Upper lobe of right lung (tissue), 1 donor: ENCODE measurements around the gene ANGPTL8. TPM values are rescaled to one million over a fixed set of nuclear protein-coding genes. Genes with fewer than 3 reads are reported as not detected.

Experiments used
- ATAC-seq: fragments of 200-7000 bp; cut with Tn5 transposase; one replicate; pipeline ENCODE4 v1.9.1; 2020; ENCODE audit warnings: mild to moderate bottlenecking, moderate library complexity
- DNase-seq: peaks from one replicate; pipeline ENCODE4 v3.0.0-alpha.2; 2020
- H3K27ac ChIP-seq: fragments of 200-600 bp; one replicate; pipeline ENCODE4 v1.8.0; 2022
- H3K27me3 ChIP-seq: fragments of 200-600 bp; one replicate; pipeline ENCODE4 v1.8.0; 2022; ENCODE audit warnings: mild to moderate bottlenecking
- H3K36me3 ChIP-seq: fragments of 200-600 bp; one replicate; pipeline ENCODE4 v1.8.0; 2022
- H3K4me1 ChIP-seq: fragments of 200-600 bp; one replicate; pipeline ENCODE4 v1.8.0; 2022
- H3K4me3 ChIP-seq: fragments of 200-600 bp; one replicate; pipeline ENCODE4 v1.8.0; 2022; ENCODE audit warnings: mild to moderate bottlenecking
- H3K9me3 ChIP-seq: fragments of 200-600 bp; one replicate; pipeline ENCODE4 v1.8.0; 2022
- intact Hi-C: fragments of 100-400 bp; cut with DNase I; formaldehyde crosslinking; loops from one replicate; pipeline ENCODE4 v1.11.0; 2022
- total RNA-seq: library from RNA; stranded (reverse); fragmentation: NEBNext Ultra II Directional; extraction: Animal tissue kit (Norgen Biotek cat#: 25700); gene quantifications from one replicate; pipeline ENCODE4 v1.2.1, GENCODE V29; 2021
- TF ChIP-seq, protein P1 (sequence below): fragments of 200-600 bp; IDR thresholded peaks from one replicate; pipeline ENCODE4 v1.8.0; 2022; ENCODE audit warnings: antibody characterized with exemption
- donor health status: DM: no; HTN: yes; CAD: no; lungs with severe emphysema.

The ANGPTL8 gene
- total RNA-seq, 1 donor from 2014 or later = not detected

DNA sequence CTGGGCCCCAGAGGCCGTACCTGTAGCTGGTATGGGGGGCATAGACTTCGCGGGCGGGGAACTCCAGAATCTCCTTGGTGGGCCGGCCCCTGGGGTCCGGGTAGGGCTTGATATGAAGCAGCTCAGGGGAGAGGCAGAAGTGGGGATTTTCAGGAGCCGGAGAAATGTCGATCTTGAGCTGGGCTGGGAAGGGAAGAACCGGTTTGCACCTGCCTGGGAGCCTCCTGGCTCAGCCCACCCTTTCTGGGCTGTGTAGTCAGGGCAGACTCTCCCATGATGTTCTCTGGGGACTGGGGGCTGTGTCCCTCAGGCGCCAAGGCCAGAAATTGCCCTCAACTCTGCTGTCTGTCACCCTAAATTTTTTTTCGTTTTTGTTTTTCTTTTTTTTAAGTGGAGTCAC is 2.6 kb downstream of the ANGPTL8 start:
- Histone ChIP-seq H3K27me3 (no peaks in the 10 kb centered on the region), H3K9me3 (no peaks in the 10 kb centered on the region), H3K4me1 (peaks cover 8% of the 10 kb centered on the region), H3K27ac (peak overlapping the region; percentile 26), H3K4me3 (no peak overlapping the region), H3K36me3 (peaks cover 52% of the 10 kb centered on the region)
- ATAC-seq (no peak), DNase-seq (no peak)
- intact Hi-C loops = no loop called here
- TF ChIP-seq, protein P1, sequence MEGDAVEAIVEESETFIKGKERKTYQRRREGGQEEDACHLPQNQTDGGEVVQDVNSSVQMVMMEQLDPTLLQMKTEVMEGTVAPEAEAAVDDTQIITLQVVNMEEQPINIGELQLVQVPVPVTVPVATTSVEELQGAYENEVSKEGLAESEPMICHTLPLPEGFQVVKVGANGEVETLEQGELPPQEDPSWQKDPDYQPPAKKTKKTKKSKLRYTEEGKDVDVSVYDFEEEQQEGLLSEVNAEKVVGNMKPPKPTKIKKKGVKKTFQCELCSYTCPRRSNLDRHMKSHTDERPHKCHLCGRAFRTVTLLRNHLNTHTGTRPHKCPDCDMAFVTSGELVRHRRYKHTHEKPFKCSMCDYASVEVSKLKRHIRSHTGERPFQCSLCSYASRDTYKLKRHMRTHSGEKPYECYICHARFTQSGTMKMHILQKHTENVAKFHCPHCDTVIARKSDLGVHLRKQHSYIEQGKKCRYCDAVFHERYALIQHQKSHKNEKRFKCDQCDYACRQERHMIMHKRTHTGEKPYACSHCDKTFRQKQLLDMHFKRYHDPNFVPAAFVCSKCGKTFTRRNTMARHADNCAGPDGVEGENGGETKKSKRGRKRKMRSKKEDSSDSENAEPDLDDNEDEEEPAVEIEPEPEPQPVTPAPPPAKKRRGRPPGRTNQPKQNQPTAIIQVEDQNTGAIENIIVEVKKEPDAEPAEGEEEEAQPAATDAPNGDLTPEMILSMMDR = no peak

DNA sequence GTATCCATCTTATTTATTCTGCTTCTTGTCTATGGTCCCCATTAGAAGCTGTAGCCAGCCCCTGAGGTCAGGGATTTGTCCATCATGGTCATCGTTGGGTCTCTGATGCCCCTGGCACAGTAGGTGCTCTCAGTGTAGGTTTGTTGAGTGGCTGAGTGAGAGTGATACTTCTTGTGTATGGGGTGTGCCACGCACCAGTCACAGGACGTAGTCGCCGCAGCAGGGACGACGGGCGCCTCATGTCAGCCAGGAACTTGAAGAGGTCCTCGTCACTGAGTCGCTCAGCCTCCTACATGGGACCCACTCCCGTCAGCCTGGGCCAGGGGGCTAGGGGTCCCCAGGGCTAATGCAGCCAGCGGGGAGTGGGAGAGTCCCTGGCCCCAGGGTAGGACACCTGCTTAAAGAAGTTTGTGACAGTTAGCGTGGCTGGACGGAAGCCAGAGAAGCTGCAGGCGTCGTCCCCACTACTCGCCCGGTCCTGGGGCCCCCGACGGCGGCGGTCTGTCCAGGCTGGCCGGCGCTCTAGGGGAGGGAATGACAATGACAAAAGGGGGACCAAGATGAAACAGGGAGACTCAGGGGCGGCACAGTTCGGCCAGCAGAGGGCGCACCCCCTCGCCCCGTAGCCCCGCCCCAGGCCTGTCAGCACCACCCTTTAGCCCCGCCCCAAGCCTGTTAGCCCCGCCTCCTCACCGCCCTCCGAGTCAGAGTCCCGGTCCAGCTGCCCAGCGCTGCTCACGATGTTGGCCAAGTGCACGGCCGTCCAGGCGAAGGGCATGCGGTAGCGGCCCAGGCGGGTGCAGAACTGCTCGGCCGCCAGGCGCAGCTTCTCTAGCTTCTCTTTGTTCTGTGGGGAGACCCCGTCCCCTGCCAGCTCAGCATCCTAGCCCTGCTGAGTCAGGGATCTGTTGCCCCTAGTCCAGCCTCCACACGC is 3.7 kb downstream of the ANGPTL8 start:
- Histone ChIP-seq H3K27ac (peak overlapping the region; percentile 68), H3K27me3 (no peaks in the 10 kb centered on the region), H3K9me3 (no peaks in the 10 kb centered on the region), H3K36me3 (peaks cover 57% of the 10 kb centered on the region), H3K4me3 (no peak overlapping the region), H3K4me1 (peaks cover 17% of the 10 kb centered on the region)
- intact Hi-C loops = no loop called here
- TF ChIP-seq, protein P1 = peak; percentile 87
- ATAC-seq = peak; percentile 97
- DNase-seq = peak; percentile 96

DNA sequence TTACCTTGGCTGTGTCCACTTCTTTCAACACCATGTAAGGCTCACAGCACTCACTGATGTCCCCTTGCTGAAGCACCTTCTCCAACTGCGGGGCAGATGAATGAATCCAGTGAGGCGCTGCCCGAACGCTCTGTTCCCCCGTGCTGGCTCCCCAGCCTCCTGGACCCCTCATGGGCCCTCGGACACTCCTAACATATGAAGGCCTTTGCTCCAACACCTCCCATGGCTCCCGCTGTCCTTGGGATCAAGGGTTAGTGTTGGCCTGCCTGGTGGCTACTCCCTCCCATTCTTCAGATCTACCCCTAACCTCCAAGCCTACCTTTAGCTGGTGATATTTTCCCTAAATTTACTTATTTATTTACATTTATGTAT is 4.4 kb downstream of the ANGPTL8 start:
- Histone ChIP-seq H3K4me3 (no peak overlapping the region), H3K4me1 (peaks cover 19% of the 10 kb centered on the region), H3K27me3 (no peaks in the 10 kb centered on the region), H3K36me3 (peaks cover 60% of the 10 kb centered on the region), H3K9me3 (no peaks in the 10 kb centered on the region), H3K27ac (peak overlapping the region; percentile 39)
- intact Hi-C loops = no loop called here
- no peak for DNase-seq
- no peak for ATAC-seq
- TF ChIP-seq, protein P1 = no peak

DNA sequence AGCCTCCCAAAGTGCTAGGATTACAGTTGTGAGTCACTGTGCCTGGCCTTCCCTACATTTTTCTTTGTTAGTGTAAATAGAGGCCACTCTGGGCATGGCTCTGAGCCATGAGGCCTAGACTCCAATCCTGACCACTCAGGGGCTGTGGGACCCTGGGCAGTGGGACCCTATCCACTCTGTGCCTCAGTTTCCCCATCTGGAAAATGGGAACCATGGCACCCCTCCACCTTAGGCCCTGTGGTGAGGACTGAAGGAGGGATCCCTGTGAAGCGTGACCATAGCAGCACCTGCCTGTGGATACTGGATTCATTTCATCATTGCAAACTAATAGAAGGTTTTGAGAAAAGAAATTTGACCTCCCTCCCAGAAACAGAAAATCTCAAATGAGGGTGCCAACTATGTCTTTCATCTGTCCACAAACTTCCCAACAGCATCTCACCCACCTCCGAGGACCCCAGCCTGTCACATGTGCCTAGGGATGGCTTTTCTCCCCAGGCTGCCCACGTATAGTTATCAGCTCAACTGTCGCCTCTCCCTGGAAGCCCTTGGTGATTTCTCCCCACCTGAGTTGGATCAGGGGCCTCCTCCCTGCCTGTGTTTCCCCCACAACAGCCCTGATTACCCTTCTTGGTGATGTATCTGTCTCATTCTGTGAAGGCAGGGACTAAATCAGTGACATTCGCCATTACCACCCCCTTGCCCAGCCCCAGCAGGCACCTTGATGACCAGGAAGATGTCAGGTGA is 5.6 kb downstream of the ANGPTL8 start:
- H3K27me3 ChIP-seq = no peaks in the 10 kb centered on the region
- ATAC-seq (no peak), DNase-seq (no peak)
- H3K4me3 ChIP-seq = no peak overlapping the region
- H3K36me3 ChIP-seq = peaks cover 58% of the 10 kb centered on the region
- TF ChIP-seq, protein P1 = no peak
- intact Hi-C loops = no loop called here
- H3K9me3 ChIP-seq = no peaks in the 10 kb centered on the region
- H3K4me1 ChIP-seq = peaks cover 19% of the 10 kb centered on the region
- no peak overlapping the region for H3K27ac ChIP-seq

DNA sequence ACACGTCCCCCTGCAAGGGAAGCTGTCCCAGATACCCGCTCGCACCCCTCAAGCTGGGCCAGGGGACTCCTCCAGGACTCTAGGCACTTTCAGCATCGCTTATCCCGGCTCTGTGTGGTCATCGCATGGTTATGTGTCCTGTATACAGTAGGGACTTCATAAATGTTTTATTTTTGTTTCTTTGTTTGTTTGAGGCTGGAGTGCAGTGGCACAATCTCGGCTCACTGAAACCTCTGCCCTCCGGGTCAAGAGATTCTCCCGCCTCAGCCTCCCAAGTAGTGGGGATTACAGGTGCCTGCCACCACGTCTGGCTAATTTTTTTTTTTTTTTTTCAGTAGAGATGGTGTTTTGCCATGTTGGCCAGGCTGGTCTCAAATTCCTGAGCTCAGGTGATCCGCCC is 7.5 kb downstream of the ANGPTL8 start:
- no peak for DNase-seq

More for the DNA sequence above, 7.5 kb downstream of the ANGPTL8 start:
- intact Hi-C loops = no loop called here
- no peak for ATAC-seq
- H3K4me3 ChIP-seq = no peak overlapping the region
- no peaks in the 10 kb centered on the region for H3K9me3 ChIP-seq
- H3K27ac ChIP-seq = peak overlapping the region; percentile 73
- TF ChIP-seq, protein P1 = no peak
- H3K4me1 ChIP-seq = peaks cover 21% of the 10 kb centered on the region
- no peaks in the 10 kb centered on the region for H3K27me3 ChIP-seq
- H3K36me3 ChIP-seq = peaks cover 59% of the 10 kb centered on the region
